ENCODE results near the gene C6orf136.
A peak's percentile ranks its signal among the peaks of the same experiment; 100 is the strongest.

The C6orf136 gene

GRCh38 chr6:30687659-30688431 lies 40.9 kb downstream of the C6orf136 start:
- no peak for DNase-seq

- no peak for DNase-seq
Measured at GRCh38 chr6:30688569-30688968, 41.6 kb downstream of the C6orf136 start.

GRCh38 chr6:30689022-30689865 lies 42.3 kb downstream of the C6orf136 start:
- no peak for DNase-seq

- no peak for DNase-seq
Measured at GRCh38 chr6:30689985-30690384, 43.1 kb downstream of the C6orf136 start.

- DNase-seq = peak; percentile 74
Measured at GRCh38 chr6:30690403-30691207, 43.7 kb downstream of the C6orf136 start, which contains the start of gene NRM. TSS of gene NRM (minus strand) at chr6:30690984. CDS start at chr6:30690974, 10 bp downstream.

- DNase-seq = no peak
Measured at GRCh38 chr6:30691208-30691847, 44.4 kb downstream of the C6orf136 start.

GRCh38 chr6:30696432-30696831 lies 49.5 kb downstream of the C6orf136 start:
- DNase-seq = no peak

GRCh38 chr6:30700340-30700739 lies 53.4 kb downstream of the C6orf136 start:
- no peak for DNase-seq

All from activated naive CD4-positive, alpha-beta T cell treated with Interleukin-2 at 50 U/mL for 16 hours (primary cell).